Heart left ventricle (tissue), 13 donors: Measurements from ENCODE around the gene NIP7.

Experiments
- POLR2A ChIP-seq, 2 donors: fragments of 450-650 bp; IDR thresholded peaks; one replicate each; pipeline ENCODE4 v1.6.1; 2017; ENCODE audit warnings: antibody characterized with exemption in 2 of 2, mild to moderate bottlenecking in 2 of 2, moderate library complexity in 2 of 2
- TF ChIP-seq, protein P1 (sequence below), 12 donors: fragments of 200-600 bp; sonication (generic) in 4 of 12; IDR thresholded peaks; one replicate each; pipeline versions ENCODE4 v1.5.0 to v1.8.0; 2018 to 2022; ENCODE audit warnings: antibody characterized with exemption in 12 of 12, mild to moderate bottlenecking in 5 of 12
- donor health status: ischemic (EF 13 %, LVEDD 7.1; RV severe dilation, severe dysfunction).
- donor health status: DM: no; HTN: yes; CAD: no.
- donor health status: DM: no; HTN: no; CAD: no.
- donor health status: ischemic (EF 25% LVEDD 6.9; RV normal size, moderate dysfunction).
- donor health status: ischemic (EF 25% LVEDD 5.7; RV mildly dilated, moderate dysfunction).
- donor health status: ischemic (EF 35%, LVEDD 5.7; RV mildly dilated, moderate dysfunction).
- donor health status: nonischemic (EF 11% LVEDD 7.7; RV severe dilation, severe dysfunction).
- donor health status: DM: yes; HTN: yes; CAD: no.
- donor health status: PGD.
- donor health status: ischemic (EF 29% LVEDD 5.4; RV normal size, mild dysfunction).
- donor health status: nonischemic (EF 23%, LVEDD 6.1; RV moderate dilation, normal function).

DNA sequence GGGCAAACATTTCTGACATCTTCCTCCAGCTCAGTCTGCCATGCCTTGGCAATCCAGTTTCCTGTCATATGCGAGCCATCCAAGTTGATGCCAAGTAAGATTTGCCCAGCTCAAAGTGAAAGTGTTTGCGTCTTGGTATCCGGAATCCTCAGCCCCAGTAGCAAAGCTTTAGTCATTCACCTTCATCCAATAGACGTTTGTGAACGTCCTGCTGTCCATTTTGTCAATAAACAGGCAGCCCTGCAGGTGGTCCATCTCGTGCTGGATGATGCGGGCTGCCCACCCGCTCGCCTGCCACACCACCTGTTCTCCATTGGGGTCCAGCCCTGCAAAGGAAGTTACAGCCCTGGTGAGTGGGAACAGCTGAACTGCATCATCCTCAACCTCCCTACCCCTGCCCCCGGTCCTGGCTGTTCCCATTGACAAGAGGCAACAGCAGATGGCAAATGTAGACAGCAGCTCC lies 10.7 kb upstream of the NIP7 start:
- TF ChIP-seq POLR2A (IDR thresholded peaks at IDR 0.05): no peak
- TF ChIP-seq, protein P1, sequence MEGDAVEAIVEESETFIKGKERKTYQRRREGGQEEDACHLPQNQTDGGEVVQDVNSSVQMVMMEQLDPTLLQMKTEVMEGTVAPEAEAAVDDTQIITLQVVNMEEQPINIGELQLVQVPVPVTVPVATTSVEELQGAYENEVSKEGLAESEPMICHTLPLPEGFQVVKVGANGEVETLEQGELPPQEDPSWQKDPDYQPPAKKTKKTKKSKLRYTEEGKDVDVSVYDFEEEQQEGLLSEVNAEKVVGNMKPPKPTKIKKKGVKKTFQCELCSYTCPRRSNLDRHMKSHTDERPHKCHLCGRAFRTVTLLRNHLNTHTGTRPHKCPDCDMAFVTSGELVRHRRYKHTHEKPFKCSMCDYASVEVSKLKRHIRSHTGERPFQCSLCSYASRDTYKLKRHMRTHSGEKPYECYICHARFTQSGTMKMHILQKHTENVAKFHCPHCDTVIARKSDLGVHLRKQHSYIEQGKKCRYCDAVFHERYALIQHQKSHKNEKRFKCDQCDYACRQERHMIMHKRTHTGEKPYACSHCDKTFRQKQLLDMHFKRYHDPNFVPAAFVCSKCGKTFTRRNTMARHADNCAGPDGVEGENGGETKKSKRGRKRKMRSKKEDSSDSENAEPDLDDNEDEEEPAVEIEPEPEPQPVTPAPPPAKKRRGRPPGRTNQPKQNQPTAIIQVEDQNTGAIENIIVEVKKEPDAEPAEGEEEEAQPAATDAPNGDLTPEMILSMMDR (IDR thresholded peaks at IDR 0.05): no peak
